ENCODE results near the gene LIM2.
A peak's percentile ranks its signal among the peaks of the same experiment; 100 is the strongest.

The LIM2 gene

DNA sequence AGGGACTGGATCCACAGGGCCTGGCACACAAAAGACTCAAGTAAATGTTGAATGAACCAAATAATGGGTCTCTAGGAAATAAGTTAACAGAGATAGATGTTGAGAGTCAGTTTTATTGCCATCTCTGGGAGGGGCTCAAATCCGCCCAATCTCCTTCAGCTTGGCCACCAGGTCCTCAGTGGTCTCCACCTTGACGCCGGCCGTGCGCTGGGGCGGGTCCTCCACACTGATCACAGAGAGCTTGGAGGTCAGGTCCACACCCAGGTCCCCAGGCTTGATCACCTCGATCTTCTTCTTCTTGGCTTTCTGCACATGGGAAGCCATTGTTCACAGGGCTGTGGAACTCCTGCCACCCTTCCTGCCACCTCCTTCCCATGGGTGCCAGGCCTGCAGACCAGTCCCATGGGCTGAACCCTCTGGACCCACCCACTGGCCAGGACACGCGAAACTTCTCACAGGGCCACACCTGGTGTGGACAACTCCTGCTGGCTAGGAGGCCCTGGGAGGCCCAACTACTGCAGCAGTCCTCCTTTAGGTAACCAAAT, 42.6 kb downstream of the LIM2 start:
- Histone ChIP-seq H3K4me3 (ENCODE audit: low read depth, low read length) (no peak overlapping the region), H3K9me3 (no peaks in the 10 kb centered on the region), H3K27me3 (peaks cover 8% of the 10 kb centered on the region), H3K4me1 (no peaks in the 10 kb centered on the region; the same call in none of the 2 replicates), H3K36me3 (peaks cover 13% of the 10 kb centered on the region)
- DNase-seq: no peak
- TF ChIP-seq, protein P1, sequence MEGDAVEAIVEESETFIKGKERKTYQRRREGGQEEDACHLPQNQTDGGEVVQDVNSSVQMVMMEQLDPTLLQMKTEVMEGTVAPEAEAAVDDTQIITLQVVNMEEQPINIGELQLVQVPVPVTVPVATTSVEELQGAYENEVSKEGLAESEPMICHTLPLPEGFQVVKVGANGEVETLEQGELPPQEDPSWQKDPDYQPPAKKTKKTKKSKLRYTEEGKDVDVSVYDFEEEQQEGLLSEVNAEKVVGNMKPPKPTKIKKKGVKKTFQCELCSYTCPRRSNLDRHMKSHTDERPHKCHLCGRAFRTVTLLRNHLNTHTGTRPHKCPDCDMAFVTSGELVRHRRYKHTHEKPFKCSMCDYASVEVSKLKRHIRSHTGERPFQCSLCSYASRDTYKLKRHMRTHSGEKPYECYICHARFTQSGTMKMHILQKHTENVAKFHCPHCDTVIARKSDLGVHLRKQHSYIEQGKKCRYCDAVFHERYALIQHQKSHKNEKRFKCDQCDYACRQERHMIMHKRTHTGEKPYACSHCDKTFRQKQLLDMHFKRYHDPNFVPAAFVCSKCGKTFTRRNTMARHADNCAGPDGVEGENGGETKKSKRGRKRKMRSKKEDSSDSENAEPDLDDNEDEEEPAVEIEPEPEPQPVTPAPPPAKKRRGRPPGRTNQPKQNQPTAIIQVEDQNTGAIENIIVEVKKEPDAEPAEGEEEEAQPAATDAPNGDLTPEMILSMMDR (IDR thresholded peaks at IDR 0.05; ENCODE audit: low read depth, low read length): no peak

DNA sequence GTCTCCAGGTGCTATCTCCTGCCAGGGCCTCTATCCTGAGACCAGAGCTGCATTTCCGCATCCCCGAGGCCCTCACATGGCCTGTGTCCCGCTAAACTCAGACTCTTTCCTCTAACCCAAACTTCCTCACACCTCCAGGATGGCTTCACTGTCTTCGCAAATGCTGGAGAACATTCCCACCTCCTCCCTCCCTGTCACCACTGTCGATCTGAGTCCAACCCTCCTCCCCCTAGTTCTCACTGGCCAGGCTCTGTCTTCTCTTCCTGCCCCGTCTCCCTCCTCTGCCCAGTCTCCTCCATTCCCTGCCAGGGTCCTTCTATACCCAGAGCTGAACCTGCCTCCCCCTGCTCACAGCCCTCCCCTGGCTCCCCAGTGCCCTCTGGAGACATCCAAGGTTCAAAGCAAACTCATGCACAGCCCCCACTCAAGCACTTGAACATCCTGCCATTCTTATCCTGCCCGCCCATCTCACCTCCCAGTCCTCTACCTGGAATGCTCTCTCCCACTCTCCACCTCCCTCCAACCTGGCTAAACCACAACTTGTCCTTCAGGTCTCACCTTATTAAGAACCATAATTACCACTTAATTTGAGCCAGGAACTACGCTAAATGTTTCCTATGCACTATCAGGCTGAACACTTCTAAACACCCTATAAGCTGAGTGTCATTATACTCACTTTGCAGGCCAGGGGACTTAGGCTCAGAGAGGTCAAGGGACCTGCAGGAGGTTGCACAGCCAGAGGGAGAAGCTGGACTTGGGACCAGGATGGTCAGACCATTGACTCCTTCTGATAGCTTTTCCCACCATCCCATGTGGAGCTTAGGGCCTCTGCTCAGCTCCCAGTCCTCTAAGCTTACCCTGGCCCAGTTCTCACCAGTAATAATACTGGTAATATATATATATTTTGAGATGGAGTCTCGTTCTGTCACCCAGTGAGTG, 44.9 kb downstream of the LIM2 start:
- no peaks in the 10 kb centered on the region for H3K9me3 ChIP-seq
- DNase-seq: no peak
- TF ChIP-seq, protein P1 (IDR thresholded peaks at IDR 0.05; ENCODE audit: low read depth, low read length): no peak

DNA sequence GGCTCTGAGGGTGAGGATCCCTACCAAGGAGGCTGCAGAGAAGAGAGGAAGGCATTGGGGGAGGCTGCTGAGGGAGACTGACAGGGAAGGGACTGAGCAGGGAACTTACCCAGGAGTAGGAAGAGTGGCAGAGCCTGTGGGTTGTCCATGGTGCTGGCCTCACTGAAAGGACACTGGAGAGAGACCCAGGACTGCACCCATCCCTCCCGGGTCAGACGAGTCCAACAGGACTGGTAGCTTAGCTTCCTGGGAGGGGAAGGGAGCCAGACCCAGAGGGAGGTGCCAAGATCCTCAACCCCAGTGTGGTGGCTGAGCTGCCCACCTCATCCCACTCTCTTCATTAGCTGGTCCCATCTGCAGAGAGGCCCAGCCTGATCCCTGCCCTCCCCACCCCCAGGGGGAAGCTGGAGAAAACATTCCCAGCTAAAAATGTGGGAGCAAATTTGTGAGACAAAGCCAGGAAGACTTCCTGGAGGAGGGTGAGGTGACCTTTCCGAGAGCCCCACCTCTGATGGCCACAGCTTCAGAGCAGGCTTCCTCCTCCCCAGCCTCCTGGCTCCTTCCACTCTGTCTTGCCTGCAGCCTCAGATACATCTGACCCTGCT, 45.7 kb downstream of the LIM2 start, which contains the start of gene VSIG10L:
VSIG10L (minus strand) TSS at position 164 of the 605 bp plus-strand sequence; CDS start at position 149, 15 bp downstream.
- H3K4me1 ChIP-seq: no peaks in the 10 kb centered on the region; the same call in 1 of the 2 replicates
- peaks cover 10% of the 10 kb centered on the region for H3K27me3 ChIP-seq
- no peak for DNase-seq
- no peaks in the 10 kb centered on the region for H3K9me3 ChIP-seq
- H3K4me3 ChIP-seq (ENCODE audit: low read depth, low read length): no peak within 1 kb of the TSS
- H3K36me3 ChIP-seq: peaks cover 5% of the 10 kb centered on the region; the same call in 1 of the 2 replicates
- TF ChIP-seq, protein P1 (IDR thresholded peaks at IDR 0.05; ENCODE audit: low read depth, low read length): no peak

More for the DNA sequence above, 44.9 kb downstream of the LIM2 start:
- Histone ChIP-seq H3K27me3 (peaks cover 10% of the 10 kb centered on the region), H3K4me1 (no peaks in the 10 kb centered on the region; the same call in 1 of the 2 replicates), H3K4me3 (ENCODE audit: low read depth, low read length) (no peak overlapping the region), H3K36me3 (peaks cover 5% of the 10 kb centered on the region; the same call in 1 of the 2 replicates)

DNA sequence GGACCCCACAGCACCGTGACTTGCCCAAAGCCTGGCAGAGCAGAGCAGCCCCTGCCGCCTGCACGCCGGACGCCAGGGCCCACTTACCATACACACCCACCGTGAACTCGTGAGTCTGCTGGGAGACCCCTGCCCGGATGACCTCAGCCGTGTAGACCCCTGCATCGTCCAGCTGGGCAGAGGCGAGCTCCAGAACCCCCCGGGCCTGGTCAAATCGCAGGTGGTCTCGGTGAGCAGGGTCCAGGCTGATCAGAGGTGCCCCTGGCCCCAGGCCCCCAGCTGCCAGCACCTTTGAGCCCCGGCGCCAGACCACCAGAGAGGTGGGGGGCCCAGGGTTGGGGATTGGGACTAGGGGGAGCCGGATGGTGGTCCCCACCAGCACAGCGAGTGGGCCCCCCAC, 46.7 kb downstream of the LIM2 start:
- H3K36me3 ChIP-seq: no peaks in the 10 kb centered on the region
- H3K4me3 ChIP-seq (ENCODE audit: low read depth, low read length): no peak overlapping the region
- TF ChIP-seq, protein P1 (IDR thresholded peaks at IDR 0.05; ENCODE audit: low read depth, low read length): no peak
- H3K27me3 ChIP-seq: peaks cover 10% of the 10 kb centered on the region
- no peaks in the 10 kb centered on the region; the same call in 1 of the 2 replicates for H3K4me1 ChIP-seq
- H3K9me3 ChIP-seq: no peaks in the 10 kb centered on the region
- no peak for DNase-seq

DNA sequence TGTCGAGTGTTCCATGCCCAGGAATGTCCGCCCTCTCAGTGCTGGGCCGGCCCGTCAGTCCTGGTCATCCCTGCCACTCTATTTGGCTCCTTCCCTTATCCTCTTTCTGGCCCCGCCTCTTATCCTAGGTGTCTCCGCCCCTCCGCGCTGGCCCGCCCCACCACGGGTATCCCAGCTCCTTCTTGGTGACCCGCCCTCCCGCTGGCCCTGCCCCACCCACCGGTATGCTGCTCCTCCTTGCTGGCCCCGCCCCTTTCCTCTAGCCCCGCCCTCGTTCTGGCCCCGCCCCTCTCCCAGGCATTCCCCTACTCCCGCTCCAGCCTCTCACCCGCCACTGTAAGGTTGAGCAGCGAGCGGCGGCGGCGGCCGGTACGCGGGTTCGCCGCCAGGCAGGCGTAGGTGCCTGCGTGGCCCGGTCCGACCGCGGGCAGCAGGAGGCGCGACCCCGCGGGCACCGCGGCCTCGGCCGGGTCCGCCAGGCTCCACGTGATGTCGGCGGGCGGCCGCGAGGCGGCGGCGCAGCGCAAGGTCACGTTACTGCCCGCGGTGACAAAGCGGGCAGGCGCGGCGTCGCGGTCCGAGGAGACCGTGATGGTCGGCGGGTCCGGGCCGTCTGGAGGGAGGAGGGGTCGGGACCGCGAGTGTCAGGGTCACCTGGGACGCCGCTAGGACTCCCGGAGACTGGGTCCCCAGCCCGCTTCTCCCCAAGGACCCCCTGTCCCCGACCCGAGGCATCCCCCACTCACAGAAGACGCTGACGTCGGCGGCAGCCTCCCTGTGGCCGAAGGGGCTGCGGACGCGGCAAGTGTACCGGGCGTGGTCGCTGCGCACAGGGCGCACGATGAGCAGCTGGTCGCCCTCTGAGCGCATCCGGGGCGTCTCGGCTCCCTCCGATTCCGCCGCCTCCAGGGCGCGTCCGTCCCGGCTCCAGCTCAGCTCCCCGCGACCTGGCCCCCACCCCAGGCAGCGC, 47.8 kb downstream of the LIM2 start:
- H3K27me3 ChIP-seq: peaks cover 10% of the 10 kb centered on the region
- H3K4me3 ChIP-seq (ENCODE audit: low read depth, low read length): peak overlapping the region; percentile 66
- no peaks in the 10 kb centered on the region; the same call in 1 of the 2 replicates for H3K4me1 ChIP-seq
- H3K9me3 ChIP-seq: no peaks in the 10 kb centered on the region
- peak; percentile 99 for DNase-seq
- TF ChIP-seq, protein P1 (IDR thresholded peaks at IDR 0.05; ENCODE audit: low read depth, low read length): no peak
- no peaks in the 10 kb centered on the region for H3K36me3 ChIP-seq
